ENCODE results near the gene TNKS1BP1. TPM values are rescaled to one million over a fixed set of nuclear protein-coding genes. Genes with fewer than 3 reads are reported as not detected.

The TNKS1BP1 gene
- total and polyA plus RNA-seq, 2 experiments from 2014 or later: 54.9 to 104 TPM

GRCh38 chr11:57335343-57336110 lies 10.8 kb upstream of the TNKS1BP1 start, which contains the start of gene SSRP1:
Gene SSRP1 (minus strand): TSS chr11:57335892. CDS start chr11:57335121, 771 bp downstream.
- Histone ChIP-seq H3K9me2 (replicated peaks; ENCODE audit: insufficient read depth) (no peaks in the 10 kb centered on the region), H3K27me3 (no peaks in the 10 kb centered on the region), H3K4me1 (ENCODE audit: insufficient read depth) (peaks cover 16% of the 10 kb centered on the region), H3K9me3 (ENCODE audit: low read depth) (no peaks in the 10 kb centered on the region), H3K36me3 (replicated peaks; ENCODE audit: insufficient read depth, low read depth) (no peaks in the 10 kb centered on the region), H3K27ac (peak within 1 kb of the TSS; percentile 93), H3K4me2 (peak within 1 kb of the TSS; percentile 95), H2AFZ (peak within 1 kb of the TSS; percentile 100), H3K4me3 (peak within 1 kb of the TSS; percentile 80), H3K79me2 (peaks cover 38% of the 10 kb centered on the region), H4K20me1 (ENCODE audit: insufficient read depth, poor library complexity, severe bottlenecking) (no peaks in the 10 kb centered on the region)
- peak; percentile 93 for DNase-seq (ENCODE audit: low spot score)
- no peak for TF ChIP-seq EZH2phosphoT487 (IDR thresholded peaks at IDR 0.05; ENCODE audit: low read depth, severe bottlenecking, unreplicated experiment)
- TF ChIP-seq CTCF (IDR thresholded peaks at IDR 0.05; ENCODE audit: poor library complexity): no peak
- no peak for TF ChIP-seq EZH2 (IDR thresholded peaks at IDR 0.05; ENCODE audit: borderline replicate concordance)
- WGBS (ENCODE audit: low lambda C conversion rate, missing lambda C conversion rate): 1% methylated on average over 50 of the region's 69 CpGs

- Histone ChIP-seq H3K9me2 (replicated peaks; ENCODE audit: insufficient read depth) (no peaks in the 10 kb centered on the region), H4K20me1 (ENCODE audit: insufficient read depth, poor library complexity, severe bottlenecking) (no peaks in the 10 kb centered on the region), H3K27ac (peak overlapping the region; percentile 93), H2AFZ (peak overlapping the region; percentile 70), H3K9me3 (ENCODE audit: low read depth) (no peaks in the 10 kb centered on the region), H3K4me1 (ENCODE audit: insufficient read depth) (peaks cover 16% of the 10 kb centered on the region), H3K4me3 (peak overlapping the region; percentile 80), H3K27me3 (no peaks in the 10 kb centered on the region), H3K79me2 (peaks cover 38% of the 10 kb centered on the region), H3K36me3 (replicated peaks; ENCODE audit: insufficient read depth, low read depth) (no peaks in the 10 kb centered on the region), H3K4me2 (peak overlapping the region; percentile 95)
- 14% methylated on average over 7 of the region's 7 CpGs for WGBS (ENCODE audit: low lambda C conversion rate, missing lambda C conversion rate)
- no peak for TF ChIP-seq EZH2phosphoT487 (IDR thresholded peaks at IDR 0.05; ENCODE audit: low read depth, severe bottlenecking, unreplicated experiment)
- no peak for DNase-seq (ENCODE audit: low spot score)
These were observed 10.2 kb upstream of the TNKS1BP1 start for GRCh38 chr11:57335023-57335342.

GRCh38 chr11:57332694-57333440 lies 8.1 kb upstream of the TNKS1BP1 start:
- Histone ChIP-seq H3K4me3 (no peak overlapping the region), H3K4me2 (no peak overlapping the region), H3K27me3 (no peaks in the 10 kb centered on the region), H3K36me3 (replicated peaks; ENCODE audit: insufficient read depth, low read depth) (no peaks in the 10 kb centered on the region), H3K4me1 (ENCODE audit: insufficient read depth) (peaks cover 16% of the 10 kb centered on the region), H3K9me3 (ENCODE audit: low read depth) (no peaks in the 10 kb centered on the region), H2AFZ (no peak overlapping the region), H4K20me1 (ENCODE audit: insufficient read depth, poor library complexity, severe bottlenecking) (no peaks in the 10 kb centered on the region), H3K27ac (no peak overlapping the region), H3K9me2 (replicated peaks; ENCODE audit: insufficient read depth) (no peaks in the 10 kb centered on the region), H3K79me2 (peaks cover 38% of the 10 kb centered on the region)
- no peak for TF ChIP-seq CTCF (IDR thresholded peaks at IDR 0.05; ENCODE audit: poor library complexity)
- TF ChIP-seq EZH2 (IDR thresholded peaks at IDR 0.05; ENCODE audit: borderline replicate concordance): no peak
- no peak for TF ChIP-seq EZH2phosphoT487 (IDR thresholded peaks at IDR 0.05; ENCODE audit: low read depth, severe bottlenecking, unreplicated experiment)
- DNase-seq (ENCODE audit: low spot score): no peak
- 97% methylated on average over 11 of the region's 11 CpGs for WGBS (ENCODE audit: low lambda C conversion rate, missing lambda C conversion rate)

- TF ChIP-seq EZH2 (IDR thresholded peaks at IDR 0.05; ENCODE audit: borderline replicate concordance) (no peak), CTCF (IDR thresholded peaks at IDR 0.05; ENCODE audit: poor library complexity) (no peak), EZH2phosphoT487 (IDR thresholded peaks at IDR 0.05; ENCODE audit: low read depth, severe bottlenecking, unreplicated experiment) (no peak)
- no peaks in the 10 kb centered on the region for H3K9me3 ChIP-seq (ENCODE audit: low read depth)
- H2AFZ ChIP-seq: no peak overlapping the region
- no peaks in the 10 kb centered on the region for H3K36me3 ChIP-seq (replicated peaks; ENCODE audit: insufficient read depth, low read depth)
- H3K4me2 ChIP-seq: no peak overlapping the region
- H3K27me3 ChIP-seq: no peaks in the 10 kb centered on the region
- H3K4me3 ChIP-seq: no peak overlapping the region
- peaks cover 19% of the 10 kb centered on the region for H3K4me1 ChIP-seq (ENCODE audit: insufficient read depth)
- H4K20me1 ChIP-seq (ENCODE audit: insufficient read depth, poor library complexity, severe bottlenecking): no peaks in the 10 kb centered on the region
- H3K79me2 ChIP-seq: peaks cover 36% of the 10 kb centered on the region
- 97% methylated on average over 14 of the region's 14 CpGs for WGBS (ENCODE audit: low lambda C conversion rate, missing lambda C conversion rate)
- no peaks in the 10 kb centered on the region for H3K9me2 ChIP-seq (replicated peaks; ENCODE audit: insufficient read depth)
- DNase-seq (ENCODE audit: low spot score): no peak
- no peak overlapping the region for H3K27ac ChIP-seq
These were observed 7.0 kb upstream of the TNKS1BP1 start for GRCh38 chr11:57331720-57332119.
